GM21367 (cell line): Measurements from ENCODE around the gene RPL38.

Source experiments
- ATAC-seq: cut with Tn5 transposase; IDR thresholded peaks from one replicate; pipeline ENCODE4 v1.9.1; 2021; ENCODE audit not compliant: unreplicated experiment

The RPL38 gene

DNA sequence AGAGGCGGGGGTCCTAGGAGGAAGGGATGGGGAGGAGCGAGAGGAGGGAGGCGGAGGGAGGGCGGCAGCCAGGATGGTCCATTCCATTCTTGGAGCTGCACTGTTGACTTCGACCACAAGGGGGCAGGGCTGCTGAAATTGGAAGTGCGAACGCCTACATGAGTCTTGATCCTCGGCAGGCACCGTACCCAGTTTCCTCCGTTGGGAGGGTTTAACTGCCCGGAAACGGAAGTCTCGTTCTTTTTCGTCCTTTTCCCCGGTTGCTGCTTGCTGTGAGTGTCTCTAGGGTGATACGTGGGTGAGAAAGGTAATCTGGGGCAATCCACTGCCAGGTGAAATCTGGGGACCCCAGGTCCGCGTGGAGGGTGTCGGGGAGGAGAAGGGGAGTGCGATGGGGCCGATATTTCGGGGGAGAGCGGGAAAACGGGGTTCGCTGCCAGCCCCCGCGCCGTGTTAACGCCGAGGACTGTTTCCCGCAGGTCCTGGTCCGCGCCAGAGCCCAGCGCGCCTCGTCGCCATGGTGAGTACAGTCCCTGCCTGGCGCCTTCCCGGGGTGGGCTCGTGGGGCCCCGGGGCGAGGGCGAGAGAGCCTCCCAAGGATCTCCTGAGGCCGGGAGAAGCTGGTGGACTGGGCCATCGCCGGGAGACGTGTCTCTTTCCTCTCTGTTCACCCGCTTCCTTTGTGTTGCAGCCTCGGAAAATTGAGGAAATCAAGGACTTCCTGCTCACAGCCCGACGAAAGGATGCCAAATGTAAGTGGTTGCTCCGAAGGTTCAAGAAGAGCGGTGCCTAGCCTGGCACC is at the start of gene RPL38:
TSS of gene RPL38 (plus strand) at position 240 of the 802 bp plus-strand sequence. CDS start at position 518, 278 bp downstream.
- ATAC-seq, result peak; percentile 63

DNA sequence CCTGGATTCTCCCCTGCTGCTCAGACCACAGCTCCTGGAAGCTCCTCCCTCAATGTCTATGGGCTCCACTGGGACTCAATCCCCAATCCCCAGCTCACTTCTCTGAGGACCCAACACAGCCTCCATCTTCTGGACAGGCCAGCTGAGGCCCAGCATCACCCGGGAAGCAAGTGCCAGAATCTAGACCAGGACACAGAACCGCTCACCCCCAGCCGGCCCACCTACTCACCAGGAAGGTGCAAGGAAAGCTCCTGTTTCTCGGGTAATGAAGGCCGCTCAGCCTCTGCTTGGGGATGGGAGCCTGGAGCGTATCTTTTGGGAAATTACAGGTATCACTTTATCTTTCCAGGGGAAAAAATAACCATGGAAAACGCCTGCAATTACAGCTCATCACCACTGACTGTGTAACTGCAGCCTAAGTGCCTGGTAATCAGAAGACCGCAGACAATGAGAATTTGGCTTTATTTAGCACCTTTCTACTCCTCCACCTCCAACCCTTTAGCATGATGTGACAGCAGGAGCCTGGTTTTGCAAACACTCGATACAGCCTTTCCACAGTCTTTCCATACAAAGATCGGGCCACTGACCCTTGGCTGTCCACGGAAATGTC is 49.6 kb upstream of the RPL38 start:
- no peak for ATAC-seq

DNA sequence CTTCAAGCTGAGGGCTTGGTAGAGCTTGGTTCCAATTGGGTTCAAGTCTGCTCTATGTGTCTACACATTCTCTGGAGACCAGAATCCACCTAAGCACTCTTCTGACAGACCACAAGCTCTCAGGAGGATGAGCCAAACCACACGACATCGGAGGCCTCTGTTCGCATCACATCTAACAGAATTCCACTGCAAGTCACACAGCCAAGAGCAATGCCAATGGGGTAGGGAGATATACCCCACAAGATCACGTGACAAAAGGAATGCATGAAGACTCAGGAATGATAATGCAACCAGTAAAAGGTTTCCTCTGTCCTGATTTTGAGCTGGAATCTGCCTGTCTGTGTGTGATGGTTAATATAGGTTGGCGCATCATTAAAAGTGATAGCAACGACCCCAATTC is 46.6 kb upstream of the RPL38 start:
- ATAC-seq, result no peak

DNA sequence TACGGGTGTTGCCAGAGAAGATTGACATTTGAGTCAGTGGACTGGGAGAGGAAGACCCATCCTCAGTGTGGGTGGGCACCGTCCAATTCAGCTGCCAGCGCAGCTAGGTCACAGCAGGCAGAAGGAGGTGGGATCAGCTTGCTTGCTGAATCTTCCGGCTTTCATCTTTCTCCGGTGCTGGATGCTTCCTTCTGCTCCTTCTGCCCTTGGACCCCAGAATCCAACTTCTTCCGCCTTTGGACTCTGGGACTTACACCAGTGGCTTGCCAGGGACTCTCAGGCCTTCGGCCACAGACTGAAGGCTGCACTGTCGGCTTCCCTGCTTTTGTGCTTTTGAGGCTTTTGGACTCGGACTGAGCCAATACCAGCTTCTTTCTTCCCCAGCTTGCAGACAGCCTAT is 46.1 kb upstream of the RPL38 start:
- ATAC-seq, result no peak

DNA sequence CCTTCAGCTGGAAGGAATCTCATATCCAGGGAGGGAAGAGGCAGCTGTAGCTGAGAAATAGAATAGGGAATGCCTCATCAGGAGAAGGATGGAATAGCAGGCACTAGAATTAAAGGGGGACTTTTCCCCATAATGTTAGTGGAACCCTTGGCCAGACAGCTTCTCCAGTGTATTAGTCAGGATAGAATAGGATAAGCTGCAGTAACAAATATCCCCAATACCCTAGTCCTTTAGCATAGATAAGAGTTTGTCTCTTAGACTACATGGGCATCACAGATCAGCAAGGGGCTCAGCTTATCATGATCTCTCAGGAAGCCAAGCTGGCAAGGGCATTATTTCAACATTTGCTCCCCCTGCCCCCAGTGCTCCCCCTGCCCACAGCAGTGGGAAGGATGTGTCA is 44.7 kb upstream of the RPL38 start:
- ATAC-seq, result no peak

DNA sequence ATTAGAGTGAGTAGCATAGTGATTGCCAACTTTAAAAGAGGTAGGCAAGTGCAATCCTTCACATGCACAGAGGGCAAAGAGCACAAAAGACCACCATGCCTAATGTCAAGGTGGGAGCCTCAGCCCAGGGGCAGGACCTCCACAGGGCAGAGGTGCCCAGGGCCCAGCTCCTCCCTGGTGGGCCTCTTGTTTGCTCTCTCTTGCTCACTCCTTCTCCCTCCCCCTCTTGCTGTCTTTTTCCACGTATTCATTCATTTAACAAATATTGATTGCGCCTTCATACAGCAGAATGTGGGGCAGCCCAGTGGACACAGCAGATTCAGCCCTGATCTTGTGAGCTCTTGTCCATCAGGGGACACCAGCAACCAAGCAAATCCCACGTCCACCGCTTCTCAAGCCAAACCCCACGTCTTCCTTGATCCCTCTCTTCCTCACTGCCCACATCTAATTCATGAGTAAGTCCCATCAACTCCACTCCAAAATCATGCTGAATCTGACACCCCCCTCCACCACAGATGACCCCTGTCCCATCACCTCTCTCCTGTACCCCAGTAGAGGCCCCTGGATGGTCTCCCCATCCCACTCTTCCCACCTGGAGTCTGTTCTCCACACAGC is 44.1 kb upstream of the RPL38 start:
- no peak for ATAC-seq

DNA sequence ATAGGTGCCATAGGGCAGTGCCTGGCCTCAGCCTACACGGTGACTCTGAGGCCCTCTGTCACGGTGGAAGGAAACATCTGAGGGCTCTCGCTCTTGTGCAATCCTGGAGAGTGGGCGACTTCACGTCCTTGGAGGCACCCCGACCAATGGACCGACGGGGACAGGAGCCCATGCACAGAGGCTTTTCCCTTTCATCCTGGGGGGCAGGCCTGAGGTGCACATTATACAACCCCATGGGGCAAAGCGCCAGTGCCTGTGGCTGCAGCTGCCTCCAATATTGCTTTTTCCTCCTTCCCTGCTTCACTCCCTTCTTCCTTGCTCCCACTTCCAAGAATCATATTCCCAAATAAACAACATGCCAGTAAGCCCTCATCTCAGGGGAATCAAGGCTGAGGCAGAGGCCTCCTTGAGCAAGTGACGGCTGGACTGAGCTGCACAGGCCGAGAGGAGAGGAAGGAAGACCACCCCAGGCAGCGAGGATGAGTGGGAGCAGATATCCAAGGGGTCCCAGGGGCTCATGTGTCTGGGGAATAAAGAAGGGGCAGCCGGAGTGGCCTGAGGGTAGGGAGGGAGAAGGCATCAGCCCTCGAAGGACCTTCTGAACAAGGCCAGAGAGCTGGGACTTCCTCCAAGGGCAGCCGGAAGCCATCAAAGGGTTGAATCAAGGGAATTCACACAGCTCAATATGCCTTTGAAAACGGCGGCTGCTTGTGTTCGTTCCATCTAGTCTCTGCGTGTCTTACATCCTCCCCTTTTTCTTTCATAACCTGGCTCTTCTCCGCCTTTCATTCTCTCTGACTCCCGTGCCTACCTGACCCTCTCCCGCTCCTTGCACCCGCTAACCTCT is 42.6 kb upstream of the RPL38 start:
- no peak for ATAC-seq

DNA sequence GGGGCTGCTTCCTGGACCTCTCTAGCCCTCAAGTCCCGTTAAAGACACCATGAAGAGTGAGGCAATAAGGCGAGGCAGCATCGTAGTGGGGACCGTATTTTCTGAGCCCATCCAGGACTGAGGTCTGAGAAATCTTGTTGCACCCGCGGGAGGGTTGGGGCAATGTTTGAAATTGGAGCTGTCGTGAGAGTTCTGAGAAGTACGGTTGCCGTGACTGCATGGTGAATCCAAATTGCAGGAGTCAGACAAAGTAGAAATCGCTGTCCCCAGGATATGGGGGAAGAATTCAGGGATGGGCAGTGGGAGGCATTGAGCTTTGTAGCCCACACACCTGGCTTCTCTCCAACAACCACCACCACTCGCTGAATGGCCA is 42.0 kb upstream of the RPL38 start:
- ATAC-seq, result no peak

DNA sequence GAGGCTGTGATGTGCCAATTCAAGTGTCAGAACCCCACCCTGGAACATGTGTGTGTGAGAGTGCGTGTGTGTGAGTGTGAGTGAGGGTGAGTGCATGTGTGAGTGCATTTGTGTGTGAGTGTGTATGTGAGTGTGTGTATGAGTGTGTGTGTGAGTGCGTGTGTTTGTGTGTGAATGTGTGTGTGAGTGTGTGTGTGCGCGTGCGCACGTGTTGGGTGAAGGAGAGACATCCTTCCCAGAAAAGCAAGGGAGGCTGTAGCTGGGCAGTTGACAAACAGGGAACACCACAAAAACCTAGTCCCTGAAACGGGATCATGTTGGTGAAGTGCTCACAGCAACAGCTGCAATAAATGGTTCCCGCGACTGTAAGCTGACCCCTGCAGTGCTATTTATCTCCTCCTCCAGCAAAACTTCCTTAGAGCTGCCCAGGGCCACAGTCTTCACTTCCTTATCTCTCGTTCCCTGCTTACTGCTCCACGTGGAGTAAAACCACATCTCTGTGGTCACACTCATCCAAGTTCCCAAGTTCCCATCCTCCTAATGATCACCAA is 40.1 kb upstream of the RPL38 start:
- no peak for ATAC-seq

DNA sequence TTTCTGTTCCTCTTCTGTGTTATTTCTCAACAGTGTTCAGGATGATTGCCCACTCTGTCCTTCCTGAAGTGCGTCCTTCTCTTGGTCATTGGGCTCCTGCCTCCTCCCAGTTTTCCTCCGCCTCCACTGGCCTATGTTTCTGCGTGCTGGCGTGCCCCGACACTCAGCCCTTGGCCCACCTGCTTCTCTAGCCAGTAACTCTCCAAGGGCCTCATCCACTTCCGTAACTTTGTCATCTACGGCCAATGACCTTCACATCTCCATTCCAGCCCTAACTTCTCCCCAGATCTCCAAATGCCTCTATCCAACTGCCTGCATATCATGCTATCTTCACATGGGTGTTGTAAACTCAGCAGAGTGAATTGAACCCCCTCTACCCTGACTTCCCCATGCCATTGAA is 39.6 kb upstream of the RPL38 start:
- ATAC-seq, result no peak

DNA sequence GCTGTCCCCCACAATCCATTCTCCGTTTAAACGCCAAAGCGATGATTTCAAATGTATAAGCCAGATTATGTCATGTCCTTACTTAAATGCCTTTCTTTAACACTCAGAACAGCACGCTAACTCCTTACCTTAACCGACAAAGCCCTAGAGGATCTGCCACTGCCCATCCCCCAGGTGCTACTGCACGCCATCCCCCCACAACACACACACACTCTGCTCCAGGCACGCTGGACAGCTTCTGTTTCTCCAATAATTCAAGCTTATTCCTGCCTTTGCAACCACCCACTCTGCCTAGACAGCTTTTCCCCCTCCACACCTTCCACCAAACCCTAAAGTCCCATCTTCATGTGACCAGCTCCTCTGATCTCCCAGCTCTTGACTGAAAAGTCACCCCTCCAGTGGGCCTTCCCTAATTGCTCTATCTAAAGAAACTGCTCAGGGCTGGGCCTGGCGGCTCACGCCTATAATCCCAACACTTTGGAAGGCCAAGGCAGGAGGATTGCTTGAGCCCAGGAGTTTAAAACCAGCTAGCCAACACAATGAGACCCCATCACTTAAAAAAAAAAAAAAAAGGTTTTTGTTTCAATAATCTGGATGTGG is 38.9 kb upstream of the RPL38 start:
- ATAC-seq, result no peak

DNA sequence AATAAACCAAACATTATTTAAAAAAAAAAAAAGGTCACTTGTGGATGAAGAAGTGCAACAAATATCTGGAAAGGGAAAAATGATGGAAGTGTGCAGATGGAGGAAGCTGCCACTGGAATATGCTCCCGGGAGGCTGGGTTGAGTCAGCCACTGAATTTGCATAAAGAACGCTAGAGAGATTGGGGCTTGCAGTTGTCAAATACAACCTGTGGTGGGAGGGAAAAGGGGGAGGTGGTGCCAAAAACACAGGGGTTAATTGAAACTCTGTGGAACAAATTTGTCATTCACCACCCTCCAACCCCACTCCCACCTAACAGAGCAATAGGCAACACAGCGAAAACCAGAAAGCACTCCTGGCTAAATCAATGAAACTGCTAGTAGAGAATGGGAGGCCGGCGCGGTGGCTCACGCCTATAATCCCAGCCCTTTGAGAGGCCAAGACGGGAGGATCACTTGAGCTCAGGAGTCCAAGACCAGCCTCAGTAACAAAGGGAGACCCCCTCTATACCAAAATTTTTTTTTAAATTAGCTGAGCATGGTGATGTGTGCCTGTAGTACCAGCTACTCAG is 37.6 kb upstream of the RPL38 start:
- no peak for ATAC-seq

DNA sequence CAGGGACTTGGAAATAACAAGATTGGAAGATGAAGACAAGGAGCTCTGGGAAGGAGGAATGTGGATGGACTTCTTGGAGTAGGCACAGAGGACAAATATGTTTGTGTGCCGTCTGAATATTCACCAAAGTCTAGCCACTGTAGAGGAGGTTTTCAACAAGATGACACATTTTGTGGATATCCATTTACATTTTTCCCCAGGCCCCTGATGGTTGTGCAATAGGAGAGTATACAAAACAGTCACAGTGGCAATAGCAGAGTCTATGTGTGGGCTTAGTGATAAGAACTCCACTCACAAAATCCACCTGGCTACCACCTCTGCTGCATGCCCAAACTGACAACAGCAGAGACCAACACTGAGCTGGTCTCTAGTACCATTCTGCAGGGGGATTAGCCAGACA is 32.6 kb upstream of the RPL38 start:
- ATAC-seq, result no peak

DNA sequence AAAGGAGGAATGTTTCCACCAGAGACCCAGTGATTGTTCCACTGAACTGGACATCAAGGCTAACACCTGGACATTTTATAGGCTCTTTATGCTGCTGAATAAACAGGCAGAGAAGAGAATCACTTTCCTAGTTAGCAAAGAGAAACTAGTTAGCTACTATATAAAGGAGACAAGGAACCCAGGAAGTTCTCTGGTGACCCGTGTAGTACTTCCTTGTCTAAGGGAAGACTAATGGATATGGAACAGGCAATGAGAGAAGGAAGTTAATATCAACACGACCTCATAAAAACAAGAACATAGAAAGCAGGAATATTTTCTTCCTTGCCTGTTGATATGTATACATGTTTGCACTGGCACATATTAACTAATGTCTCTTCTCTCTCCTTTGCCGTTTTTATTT is 30.8 kb upstream of the RPL38 start:
- ATAC-seq, result no peak

DNA sequence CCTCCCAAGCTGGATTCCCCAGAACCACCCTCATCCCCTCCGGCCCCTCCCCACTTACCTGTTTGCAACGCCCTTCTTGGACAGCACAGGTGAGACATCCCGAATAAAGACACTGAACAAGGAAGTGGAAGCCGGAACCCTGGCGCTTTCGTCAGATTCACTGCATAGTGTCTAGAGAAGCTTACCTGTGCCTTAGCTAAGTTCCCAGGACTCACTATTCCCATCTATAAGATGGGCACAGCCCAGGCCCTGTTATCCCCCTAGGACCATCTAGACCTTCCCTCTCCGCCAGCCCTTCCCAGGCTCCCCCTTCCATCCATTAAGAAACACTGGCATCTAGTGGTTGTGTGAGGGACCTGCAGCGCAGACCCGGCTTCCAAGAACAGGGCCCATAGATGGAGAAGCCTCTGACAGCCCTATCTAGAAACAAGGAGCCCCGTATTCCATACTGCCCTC is 26.9 kb upstream of the RPL38 start:
- ATAC-seq, result no peak

DNA sequence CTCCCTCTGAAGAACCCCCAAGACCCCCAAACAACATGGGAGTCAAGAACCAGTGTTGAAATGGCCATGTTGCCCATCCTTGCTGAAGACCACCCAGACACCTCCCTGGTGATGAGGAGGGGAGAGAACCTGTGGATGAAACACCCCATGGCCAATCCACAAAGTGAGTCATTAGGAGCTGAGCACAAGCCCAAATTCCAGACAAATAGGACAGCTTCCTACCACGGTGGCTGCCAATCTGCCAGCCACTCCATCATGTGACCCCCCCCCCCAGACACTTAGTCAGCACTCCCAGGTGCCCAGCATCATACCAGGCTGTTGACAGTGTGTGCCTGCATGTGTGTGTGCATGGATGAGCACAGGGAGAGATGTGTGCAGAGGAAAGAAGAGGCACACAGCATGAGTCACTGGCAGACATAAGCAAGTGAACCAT is 26.4 kb upstream of the RPL38 start:
- no peak for ATAC-seq

DNA sequence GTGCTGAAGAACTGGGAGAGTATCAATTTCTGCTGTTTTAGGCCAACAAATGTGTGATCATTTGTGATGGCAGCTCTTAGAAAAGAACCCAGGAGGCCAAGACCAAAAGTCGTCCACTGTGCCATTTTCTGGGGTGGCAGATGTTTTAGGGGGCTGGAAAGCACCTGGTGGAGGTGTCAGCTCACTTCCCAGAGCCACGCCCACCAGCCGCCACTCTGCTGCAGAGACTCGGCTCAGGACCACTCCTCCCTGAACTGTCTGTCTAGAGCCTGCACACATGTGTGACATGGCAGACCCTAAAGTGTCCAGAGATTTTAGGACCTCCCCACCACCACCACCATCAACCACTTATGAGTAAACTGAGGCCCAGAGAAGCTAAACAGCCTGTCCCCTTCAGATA is 23.9 kb upstream of the RPL38 start:
- no peak for ATAC-seq

DNA sequence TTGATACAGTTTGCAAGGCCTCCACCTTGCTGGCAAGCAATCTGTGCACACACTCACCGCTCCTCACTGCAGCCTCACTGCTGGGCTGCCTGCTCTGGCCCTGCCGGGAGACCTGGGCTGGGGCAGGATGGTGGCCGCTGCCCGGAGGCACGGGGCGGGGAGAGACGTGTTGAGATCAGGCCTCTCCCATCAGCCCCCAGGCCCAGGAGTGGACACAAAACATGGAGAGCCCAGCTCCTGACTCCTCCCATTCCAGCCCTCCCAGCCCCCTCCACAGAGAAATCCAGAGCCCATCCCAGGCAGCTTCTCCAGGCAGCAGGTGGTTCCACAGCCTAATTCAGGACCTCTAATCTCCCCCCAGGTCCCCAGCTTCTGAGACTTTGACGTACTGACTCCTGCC is 23.1 kb upstream of the RPL38 start:
- no peak for ATAC-seq

DNA sequence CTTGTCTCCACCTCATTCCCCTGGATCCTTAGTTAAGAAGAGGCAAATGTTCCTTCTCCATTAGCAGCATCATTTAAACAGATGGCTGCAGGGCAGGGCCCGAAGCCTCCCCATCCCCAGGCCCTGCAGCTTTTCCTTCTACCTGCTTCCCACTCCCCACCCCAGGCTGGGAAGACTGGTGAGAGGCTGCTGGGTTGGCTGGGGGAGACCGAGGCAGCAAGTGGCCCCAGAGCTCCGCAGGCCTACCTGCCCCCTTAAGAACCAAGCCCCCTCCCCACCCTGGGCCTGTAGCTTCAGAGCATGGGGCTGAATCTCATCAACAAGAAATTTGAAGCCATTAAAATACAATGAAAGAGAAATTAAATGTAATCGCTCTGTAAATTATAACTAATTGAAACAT is 22.1 kb upstream of the RPL38 start:
- ATAC-seq, result no peak

DNA sequence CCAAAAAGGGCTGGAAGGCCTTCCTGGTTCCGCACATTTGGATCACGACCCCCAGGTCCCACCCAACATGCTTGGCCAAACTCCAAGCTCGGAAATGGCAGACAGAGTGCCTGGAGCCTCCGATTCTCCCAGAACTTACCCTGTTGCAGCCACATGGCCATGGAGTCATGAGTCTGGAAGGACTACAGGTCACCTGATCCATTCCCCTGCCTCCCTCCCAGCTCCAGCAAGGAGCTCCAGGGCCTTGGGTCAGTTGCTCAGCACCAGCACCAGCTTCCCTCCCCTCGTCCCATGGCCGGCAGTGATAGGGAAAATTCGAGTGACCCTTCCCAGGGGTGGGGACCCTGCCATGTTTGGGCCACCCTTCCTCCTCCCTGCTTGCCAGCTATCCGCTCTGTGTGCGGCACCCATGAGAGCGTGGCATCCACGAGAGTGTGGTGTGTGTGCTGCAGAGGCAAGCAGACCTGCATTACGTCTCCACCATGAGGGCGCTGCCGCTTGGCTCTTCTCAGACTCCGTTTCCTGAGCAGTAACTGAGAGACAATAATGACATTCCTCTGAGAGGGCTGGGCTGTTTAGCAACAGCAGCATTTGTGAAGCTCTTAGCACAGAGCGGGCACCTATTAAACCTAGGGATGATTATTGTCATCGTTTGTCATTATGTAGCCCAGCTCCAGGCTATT is 21.3 kb upstream of the RPL38 start:
- no peak for ATAC-seq
